Peyer's patch (tissue), 4 donors: Measurements from ENCODE around the gene MDFI. TPM values are rescaled to one million over a fixed set of nuclear protein-coding genes. Genes with fewer than 3 reads are reported as not detected.
"Not testable (repeated sequence)": the region's sequence is repeated elsewhere in the genome, so short reads cannot be mapped to it uniquely, and the experiment has no call there.

Source experiments
- DNase-seq, 3 donors: peaks; one replicate each; pipeline ENCODE4 v3.0.0-alpha.2; 2017 to 2019
- H3K27ac ChIP-seq, 4 donors: fragments of 200-600 bp; sonication (generic); one replicate each; pipeline ENCODE4 v1.5.1; 2016 to 2019
- H3K27me3 ChIP-seq, 2 donors: fragments of 200-600 bp; sonication (generic); one replicate each; pipeline ENCODE4 v1.5.1; 2019
- H3K36me3 ChIP-seq, 3 donors: fragments of 200-600 bp; sonication (generic); one replicate each; pipeline ENCODE4 v1.5.1; 2016 to 2019
- H3K4me1 ChIP-seq, 4 donors: fragments of 200-600 bp; sonication (generic); one replicate each; pipeline ENCODE4 v1.5.1; 2016 to 2019
- H3K4me3 ChIP-seq, 4 donors: fragments of 200-600 bp; sonication (generic); 1 replicate in 3 of 4; 2 replicates in 1 of 4; pipeline ENCODE4 v1.5.1; 2016 to 2019; ENCODE audit warnings: mild to moderate bottlenecking in 1 of 4
- H3K9me3 ChIP-seq, 4 donors: fragments of 200-600 bp; sonication (generic); one replicate each; pipeline ENCODE4 v1.5.1; 2016 to 2019; ENCODE audit warnings: mild to moderate bottlenecking in 1 of 4
- CTCF ChIP-seq, 6 experiments: fragments of 450-650 bp in 4 of 6; fragments of 200-600 bp in 2 of 6; sonication (generic) in 1 of 6; IDR thresholded peaks; one replicate each; pipeline ENCODE4 v1.5.1; 2017 to 2019; ENCODE audit warnings: antibody characterized with exemption in 6 of 6, mild to moderate bottlenecking in 3 of 6, moderate library complexity in 1 of 6
- POLR2A ChIP-seq, 2 donors: fragments of 450-650 bp; IDR thresholded peaks; one replicate each; pipeline ENCODE4 v1.5.1; 2017; ENCODE audit warnings: antibody characterized with exemption in 2 of 2, mild to moderate bottlenecking in 2 of 2, moderate library complexity in 2 of 2
- total RNA-seq, 4 donors: library from RNA; depleted of rRNA; stranded (reverse); fragments of >200 nt; gene quantifications; one replicate each; pipeline ENCODE4 v1.1.0, GENCODE V29; 2016

Gene MDFI
- total RNA-seq, 4 donors from 2014 or later: 0.94 to 2.6 (median 2.4) TPM; not detected in 1

GRCh38 chr6:41608443-41609151 is 29.7 kb upstream of the MDFI start:
- TF ChIP-seq CTCF (IDR thresholded peaks at IDR 0.05): no peak
- TF ChIP-seq POLR2A (IDR thresholded peaks at IDR 0.05): no peak
- Histone ChIP-seq H3K4me3 (no peak overlapping the region), H3K4me1 (no peaks in the 10 kb centered on the region)

GRCh38 chr6:41614715-41615114 is 23.6 kb upstream of the MDFI start:
- Histone ChIP-seq H3K27me3 (no peaks in the 10 kb centered on the region), H3K4me3 (no peak overlapping the region), H3K36me3 (no peaks in the 10 kb centered on the region), H3K9me3 (no peaks in the 10 kb centered on the region), H3K27ac (no peak overlapping the region), H3K4me1 (no peaks in the 10 kb centered on the region)
- TF ChIP-seq POLR2A (IDR thresholded peaks at IDR 0.05) (no peak), CTCF (IDR thresholded peaks at IDR 0.05) (no peak)
- DNase-seq: no peak

More at GRCh38 chr6:41608443-41609151, 29.7 kb upstream of the MDFI start:
- Histone ChIP-seq H3K27me3 (no peaks in the 10 kb centered on the region), H3K9me3 (no peaks in the 10 kb centered on the region), H3K36me3 (no peaks in the 10 kb centered on the region), H3K27ac (no peak overlapping the region)
- DNase-seq: no peak

DNA sequence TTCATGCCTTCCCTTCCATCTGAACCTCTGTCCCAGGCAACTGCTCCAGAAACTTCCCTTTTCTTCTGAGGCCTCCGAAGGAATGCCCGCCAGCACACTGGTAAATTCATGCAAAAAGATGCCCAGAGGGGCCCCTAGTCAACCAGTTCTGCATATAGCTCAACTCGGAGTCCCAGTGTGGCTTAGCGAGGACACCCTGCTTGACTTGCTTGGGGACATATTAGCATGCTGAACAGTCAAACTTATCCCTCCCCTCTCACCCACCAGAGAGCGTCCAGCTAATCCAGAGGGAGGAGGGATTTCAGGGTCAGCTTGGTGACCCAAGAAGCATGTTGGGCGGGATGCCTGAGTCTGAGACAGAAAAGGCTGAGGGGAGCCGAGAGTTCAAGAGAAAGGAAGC is 23.0 kb upstream of the MDFI start:
- Histone ChIP-seq H3K4me1 (no peaks in the 10 kb centered on the region), H3K27ac (no peak overlapping the region), H3K36me3 (no peaks in the 10 kb centered on the region), H3K27me3 (no peaks in the 10 kb centered on the region), H3K4me3 (no peak overlapping the region), H3K9me3 (no peaks in the 10 kb centered on the region)
- TF ChIP-seq POLR2A (IDR thresholded peaks at IDR 0.05) (no peak), CTCF (IDR thresholded peaks at IDR 0.05) (no peak)
- no peak for DNase-seq

- Histone ChIP-seq H3K4me1 (no peaks in the 10 kb centered on the region), H3K27me3 (no peaks in the 10 kb centered on the region), H3K36me3 (no peaks in the 10 kb centered on the region), H3K27ac (no peak overlapping the region), H3K4me3 (no peak overlapping the region), H3K9me3 (peaks cover 0 to 5% (median 0%) of the 10 kb centered on the region in 4 donors)
- no peak for DNase-seq
- TF ChIP-seq CTCF (IDR thresholded peaks at IDR 0.05) (no peak), POLR2A (IDR thresholded peaks at IDR 0.05) (no peak)
Observed at GRCh38 chr6:41618598-41618997, 19.7 kb upstream of the MDFI start.

GRCh38 chr6:41619193-41619592 is 19.1 kb upstream of the MDFI start:
- not testable (repeated sequence) for H3K27me3 ChIP-seq, H3K4me1 ChIP-seq, H3K36me3 ChIP-seq, DNase-seq, H3K4me3 ChIP-seq, H3K9me3 ChIP-seq, H3K27ac ChIP-seq

DNA sequence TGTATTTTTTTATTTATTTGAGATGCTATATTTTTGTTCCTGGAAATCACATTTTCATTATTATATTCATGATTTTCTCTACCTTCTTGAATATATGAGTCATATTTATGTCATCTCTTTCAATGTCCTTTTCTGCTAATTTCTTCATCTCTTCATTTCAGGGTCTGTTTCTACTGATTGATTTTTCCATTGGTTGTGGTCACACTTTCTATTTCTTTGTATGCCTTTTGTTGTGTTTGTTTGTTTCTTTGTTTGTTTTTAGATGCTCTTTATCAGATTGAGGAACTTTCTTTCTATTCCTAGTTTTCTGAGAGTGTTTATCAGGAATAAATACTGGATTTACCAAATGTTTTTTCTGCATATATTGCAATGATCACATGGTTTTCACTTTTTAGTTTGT is 16.9 kb upstream of the MDFI start:
- no peak for TF ChIP-seq CTCF (IDR thresholded peaks at IDR 0.05)
- TF ChIP-seq POLR2A (IDR thresholded peaks at IDR 0.05): no peak

More for the DNA sequence above, 16.9 kb upstream of the MDFI start:
- H3K27ac ChIP-seq: no peak overlapping the region
- no peaks in the 10 kb centered on the region for H3K36me3 ChIP-seq
- no peaks in the 10 kb centered on the region for H3K27me3 ChIP-seq
- no peak for DNase-seq
- H3K9me3 ChIP-seq: peaks cover 0 to 5% (median 0%) of the 10 kb centered on the region in 4 donors
- H3K4me1 ChIP-seq: no peaks in the 10 kb centered on the region
- H3K4me3 ChIP-seq: no peak overlapping the region
